Mesenchymal stem cell (in vitro differentiated cells and primary cell): Measurements from ENCODE around the gene AACS.

Experiments
- DNase-seq: peaks from one replicate; pipeline ENCODE4 v3.0.0-alpha.2; 2013
- H2AFZ ChIP-seq: one replicate; pipeline ENCODE4 v1.6.1; 2013; ENCODE audit warnings: low read depth, mild to moderate bottlenecking, control low read depth, inconsistent platforms, low read length, moderate library complexity
- H2AK5ac ChIP-seq: 2 replicates; pipeline ENCODE4 v1.6.1; 2013; ENCODE audit warnings: low read length, moderate library complexity, mild to moderate bottlenecking, inconsistent platforms; ENCODE audit not compliant: severe bottlenecking
- H2BK120ac ChIP-seq: one replicate; pipeline ENCODE4 v1.6.1; 2013; ENCODE audit warnings: low read depth, mild to moderate bottlenecking, inconsistent platforms, low read length, moderate library complexity
- H2BK12ac ChIP-seq, 2 experiments: one replicate each; pipeline ENCODE4 v1.6.1; 2013; ENCODE audit warnings: inconsistent platforms in 2 of 2, low read length in 2 of 2, mild to moderate bottlenecking in 2 of 2, moderate library complexity in 2 of 2, control low read depth in 1 of 2
- H2BK15ac ChIP-seq: one replicate; pipeline ENCODE4 v1.6.1; 2013; ENCODE audit warnings: mild to moderate bottlenecking, low read depth, inconsistent platforms; ENCODE audit not compliant: poor library complexity, severe bottlenecking
- H2BK5ac ChIP-seq: 2 replicates; pipeline ENCODE4 v1.6.1; 2013; ENCODE audit warnings: low read depth, mild to moderate bottlenecking, low read length, control low read depth, inconsistent platforms; ENCODE audit not compliant: poor library complexity, severe bottlenecking
- H3K14ac ChIP-seq, 2 experiments: one replicate each; pipeline ENCODE4 v1.6.1; 2013; ENCODE audit warnings: inconsistent platforms in 2 of 2, low read length in 2 of 2, control low read depth in 1 of 2, mild to moderate bottlenecking in 1 of 2, moderate library complexity in 1 of 2
- H3K18ac ChIP-seq, 2 experiments: one replicate each; pipeline ENCODE4 v1.6.1; 2013; ENCODE audit warnings: inconsistent platforms in 2 of 2, low read length in 2 of 2, control low read depth in 1 of 2, low read depth in 1 of 2, mild to moderate bottlenecking in 1 of 2
- H3K23ac ChIP-seq, 2 experiments: one replicate each; pipeline ENCODE4 v1.6.1; 2013; ENCODE audit warnings: inconsistent platforms in 2 of 2, low read length in 2 of 2, mild to moderate bottlenecking in 2 of 2, moderate library complexity in 2 of 2, control low read depth in 1 of 2
- H3K27ac ChIP-seq: 2 replicates; pipeline ENCODE4 v1.5.1; 2013; ENCODE audit warnings: mild to moderate bottlenecking, moderate library complexity, low read length, control low read depth, inconsistent platforms; ENCODE audit not compliant: poor library complexity, severe bottlenecking
- H3K27me3 ChIP-seq, 2 experiments: 2 replicates each; pipeline versions ENCODE4 v1.6.1 to v1.7.0; 2013; ENCODE audit warnings: low read length in 2 of 2, mild to moderate bottlenecking in 2 of 2, moderate library complexity in 2 of 2, control low read depth in 1 of 2, inconsistent platforms in 1 of 2; ENCODE audit not compliant: control insufficient read depth in 1 of 2, insufficient read depth in 1 of 2
- H3K36me3 ChIP-seq, 2 experiments: 2 replicates each; pipeline versions ENCODE4 v1.6.1 to v1.7.0; 2013; ENCODE audit warnings: low read length in 2 of 2, control low read depth in 1 of 2, inconsistent platforms in 1 of 2, low read depth in 1 of 2, mild to moderate bottlenecking in 1 of 2; ENCODE audit not compliant: insufficient read depth in 2 of 2, control insufficient read depth in 1 of 2
- H3K4ac ChIP-seq, 2 experiments: one replicate each; pipeline ENCODE4 v1.6.1; 2013; ENCODE audit warnings: inconsistent platforms in 2 of 2, low read length in 2 of 2, mild to moderate bottlenecking in 2 of 2, moderate library complexity in 2 of 2, control low read depth in 1 of 2, low read depth in 1 of 2
- H3K4me1 ChIP-seq: 2 replicates; pipeline ENCODE4 v1.6.1; 2013; ENCODE audit warnings: low read depth, low read length, control low read depth; ENCODE audit not compliant: control insufficient read depth, insufficient read depth
- H3K4me2 ChIP-seq: 2 replicates; pipeline ENCODE4 v1.6.1; 2013; ENCODE audit warnings: low read length, mild to moderate bottlenecking, inconsistent platforms; ENCODE audit not compliant: poor library complexity, severe bottlenecking
- H3K4me3 ChIP-seq, 2 experiments: 2 replicates each; pipeline versions ENCODE4 v1.5.1 to v1.7.0; 2013; ENCODE audit warnings: low read length in 2 of 2, mild to moderate bottlenecking in 2 of 2, control low read depth in 1 of 2, low read depth in 1 of 2; ENCODE audit not compliant: insufficient read depth in 1 of 2
- H3K79me1 ChIP-seq: replicated peaks from 2 replicates; pipeline ENCODE4 v1.6.1; 2013; ENCODE audit warnings: mild to moderate bottlenecking, control low read depth, low read length, inconsistent platforms; ENCODE audit not compliant: poor library complexity, severe bottlenecking
- H3K9ac ChIP-seq: 2 replicates; pipeline ENCODE4 v1.7.0; 2013; ENCODE audit warnings: mild to moderate bottlenecking, low read length, moderate library complexity
- H3K9me3 ChIP-seq: 2 replicates; pipeline ENCODE4 v1.7.0; 2013; ENCODE audit warnings: mild to moderate bottlenecking, low read length; ENCODE audit not compliant: control insufficient read depth
- H4K8ac ChIP-seq: one replicate; pipeline ENCODE4 v1.6.1; 2013; ENCODE audit warnings: inconsistent platforms, mild to moderate bottlenecking, low read length, moderate library complexity
- H4K91ac ChIP-seq: one replicate; pipeline ENCODE4 v1.6.1; 2013; ENCODE audit warnings: mild to moderate bottlenecking, low read length, inconsistent platforms
- WGBS: methylation state at CpG from one replicate; pipeline ENCODE4 v1.1.7; 2013; ENCODE audit warnings: mixed read lengths; 5-methylcytosine and 5-hydroxymethylcytosine counted together

Gene AACS

DNA sequence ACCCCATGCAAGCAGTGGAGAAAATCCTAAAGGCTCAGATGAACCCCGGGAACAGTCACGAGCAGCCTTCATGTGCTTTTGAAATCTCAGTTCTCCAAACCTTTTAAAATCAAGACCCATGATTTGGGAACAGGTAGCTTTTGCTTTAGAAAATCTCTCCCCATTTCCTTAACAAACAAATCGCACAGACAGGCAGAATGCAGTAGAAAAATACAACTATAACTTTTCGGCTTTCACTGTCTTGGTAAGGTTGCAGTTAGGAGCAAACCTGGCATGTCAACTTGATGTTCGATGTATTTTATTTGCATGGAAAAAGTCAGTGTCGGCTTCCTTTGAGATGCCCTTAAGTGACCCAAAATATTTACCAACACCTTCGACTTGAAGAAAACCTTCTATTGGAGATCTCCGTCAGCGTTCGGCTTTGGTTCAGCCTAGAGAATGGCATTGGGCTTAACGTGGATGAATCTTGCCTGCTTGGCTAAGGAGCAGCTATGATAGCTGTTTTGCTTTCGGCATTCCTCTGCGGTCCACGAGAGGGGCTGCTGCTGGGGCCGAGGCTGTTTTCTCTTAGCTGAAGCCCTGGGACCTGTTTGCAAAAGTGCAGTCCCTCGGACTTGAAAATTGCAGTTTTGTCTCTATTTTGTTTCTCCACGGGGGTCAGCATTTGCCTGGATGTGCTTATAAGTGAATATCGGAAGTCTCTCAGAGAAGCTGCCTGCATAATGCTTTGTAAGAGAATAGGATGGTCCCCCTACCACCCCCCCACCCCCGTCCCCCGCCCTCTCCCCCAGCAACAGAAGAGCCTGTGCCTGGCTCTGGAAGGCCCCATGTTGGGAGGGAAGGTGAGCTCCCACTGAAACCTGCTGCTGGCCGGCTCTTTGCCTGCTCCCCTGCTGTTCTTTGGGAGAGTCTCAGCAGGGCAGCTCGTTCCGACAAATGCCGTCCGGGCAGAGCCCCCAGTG, 122.8 kb downstream of the AACS start:
- H3K9ac ChIP-seq, result peak overlapping the region; percentile 9
- no peak overlapping the region for H3K4ac ChIP-seq
- peak overlapping the region; percentile 17 to 67 for H3K4me3 ChIP-seq
- no peaks in the 10 kb centered on the region for H3K79me1 ChIP-seq
- under 1% methylated on average over 14 of the region's 25 CpGs for WGBS
- no peak overlapping the region for H2BK120ac ChIP-seq
- peaks cover 57 to 70% of the 10 kb centered on the region in 2 experiments for H3K27me3 ChIP-seq
- no peak overlapping the region for H2AFZ ChIP-seq
- peaks cover 38% of the 10 kb centered on the region for H3K4me1 ChIP-seq
- no peak overlapping the region for H2BK12ac ChIP-seq
- no peak for DNase-seq
- H3K9me3 ChIP-seq, result no peaks in the 10 kb centered on the region
- H4K8ac ChIP-seq, result no peak overlapping the region
- H3K14ac ChIP-seq, result no peak overlapping the region
- H2AK5ac ChIP-seq, result no peak overlapping the region
- H3K36me3 ChIP-seq, result no peaks in the 10 kb centered on the region
- H3K23ac ChIP-seq, result no peak overlapping the region
- H2BK15ac ChIP-seq, result no peak overlapping the region
- H4K91ac ChIP-seq, result no peak overlapping the region
- no peak overlapping the region for H3K27ac ChIP-seq
- H2BK5ac ChIP-seq, result no peak overlapping the region
- H3K4me2 ChIP-seq, result no peak overlapping the region
- H3K18ac ChIP-seq, result no peak overlapping the region

DNA sequence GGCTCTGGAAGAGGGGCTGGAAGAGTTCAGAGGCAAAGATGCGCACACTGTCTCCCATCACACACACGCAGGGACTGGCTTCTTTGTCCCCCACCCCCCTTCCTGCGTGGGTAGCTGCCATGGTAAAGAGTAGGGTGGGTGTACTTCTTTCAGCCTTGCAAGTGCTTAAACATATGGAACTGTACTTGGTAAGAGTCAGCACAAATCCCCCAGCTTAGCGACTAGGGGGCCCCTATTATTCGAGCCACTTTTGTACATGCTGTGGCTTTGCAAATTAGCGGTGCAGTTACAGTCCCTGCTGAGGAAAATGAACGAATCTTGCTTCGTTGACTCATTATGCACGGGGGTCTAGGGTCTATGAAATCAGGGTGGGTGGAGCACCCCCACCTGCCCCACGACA, 123.8 kb downstream of the AACS start:
- Histone ChIP-seq H3K4me2 (no peak overlapping the region), H2BK120ac (no peak overlapping the region), H4K8ac (no peak overlapping the region), H2AFZ (no peak overlapping the region), H3K27me3 (peaks cover 64 to 75% of the 10 kb centered on the region in 2 experiments), H2BK5ac (no peak overlapping the region), H2BK15ac (no peak overlapping the region), H3K14ac (no peak overlapping the region), H3K36me3 (no peaks in the 10 kb centered on the region), H3K9ac (no peak overlapping the region), H3K4me1 (peaks cover 30% of the 10 kb centered on the region), H2AK5ac (no peak overlapping the region), H3K4ac (no peak overlapping the region), H3K9me3 (no peaks in the 10 kb centered on the region), H3K18ac (no peak overlapping the region), H2BK12ac (no peak overlapping the region), H3K79me1 (no peaks in the 10 kb centered on the region), H4K91ac (no peak overlapping the region), H3K4me3 (peak overlapping the region in 1 of 2 experiments; percentile 47), H3K23ac (no peak overlapping the region), H3K27ac (no peak overlapping the region)
- WGBS, result 11% methylated on average over 8 of the region's 10 CpGs
- no peak for DNase-seq

DNA sequence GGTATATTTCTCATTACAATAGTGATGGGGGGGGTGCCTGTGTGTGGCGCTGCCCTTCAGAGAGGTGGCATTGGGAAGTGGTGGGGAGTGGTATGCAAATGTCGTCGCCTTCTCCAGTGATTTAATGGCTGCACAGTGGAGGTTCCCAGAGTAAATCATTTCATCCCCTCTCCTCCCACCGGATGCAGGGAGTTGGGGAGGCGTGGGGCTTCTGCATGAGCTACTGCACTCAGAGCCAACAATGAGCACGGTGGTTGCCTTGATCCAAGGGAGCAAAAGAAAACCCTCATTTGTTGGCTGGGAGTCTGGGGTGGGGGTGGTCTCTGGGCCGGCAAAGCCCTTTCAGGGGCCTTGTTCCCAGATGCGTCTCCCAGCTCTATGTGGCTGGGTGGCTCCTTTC, 124.3 kb downstream of the AACS start:
- Histone ChIP-seq H2AK5ac (no peak overlapping the region), H3K18ac (no peak overlapping the region), H3K27ac (no peak overlapping the region), H3K9me3 (no peaks in the 10 kb centered on the region), H3K9ac (no peak overlapping the region), H3K4me2 (no peak overlapping the region), H3K4ac (no peak overlapping the region), H3K14ac (no peak overlapping the region), H2BK15ac (no peak overlapping the region), H3K4me1 (peaks cover 26% of the 10 kb centered on the region), H2BK120ac (no peak overlapping the region), H3K23ac (no peak overlapping the region), H4K8ac (no peak overlapping the region), H3K4me3 (no peak overlapping the region), H3K79me1 (no peaks in the 10 kb centered on the region), H3K36me3 (no peaks in the 10 kb centered on the region), H2BK5ac (no peak overlapping the region), H2BK12ac (no peak overlapping the region), H3K27me3 (peaks cover 69 to 70% of the 10 kb centered on the region in 2 experiments), H2AFZ (no peak overlapping the region), H4K91ac (no peak overlapping the region)
- DNase-seq, result no peak
- WGBS, result 22% methylated on average over 6 of the region's 8 CpGs

DNA sequence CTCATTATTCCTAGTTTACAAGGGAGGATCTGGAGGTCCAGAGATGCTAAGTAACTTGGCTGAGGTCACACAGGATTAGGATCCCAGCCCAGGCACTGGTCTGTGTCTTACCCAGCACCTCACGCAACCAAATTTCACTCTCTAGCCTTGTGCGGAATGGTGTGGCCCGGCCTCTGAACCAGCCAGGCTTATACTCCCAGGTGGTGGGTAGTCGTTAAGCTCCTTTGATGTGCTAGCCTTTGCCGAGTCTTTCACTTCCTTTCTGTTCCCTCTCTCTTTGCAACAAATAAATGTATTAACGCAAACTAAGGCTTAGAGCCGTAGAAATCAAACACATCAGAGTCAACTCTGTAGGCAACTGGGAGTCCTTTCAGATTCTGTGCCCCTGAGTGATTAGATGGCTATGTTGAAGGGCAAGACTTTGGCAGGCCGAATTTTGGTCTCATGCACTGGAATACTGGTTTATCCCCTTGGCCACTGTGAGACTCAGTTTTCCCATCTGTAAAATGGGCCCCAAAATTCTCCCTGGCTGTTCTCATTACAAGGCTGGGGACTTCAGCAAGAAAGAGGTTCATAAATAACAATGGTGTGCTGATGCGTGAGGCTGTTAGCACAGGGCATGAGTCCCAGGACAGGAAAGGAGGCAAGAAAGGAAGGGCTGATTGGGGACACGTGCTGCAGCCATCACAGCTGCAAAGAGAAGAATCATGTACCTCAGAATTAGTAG, 126.3 kb downstream of the AACS start:
- Histone ChIP-seq H2BK120ac (no peak overlapping the region), H3K14ac (no peak overlapping the region), H3K27me3 (peaks cover 59 to 70% of the 10 kb centered on the region in 2 experiments), H3K4ac (no peak overlapping the region), H3K4me1 (peaks cover 13% of the 10 kb centered on the region), H3K23ac (no peak overlapping the region), H3K27ac (no peak overlapping the region), H3K36me3 (no peaks in the 10 kb centered on the region), H4K8ac (no peak overlapping the region), H3K79me1 (no peaks in the 10 kb centered on the region), H4K91ac (no peak overlapping the region), H3K4me2 (no peak overlapping the region), H2BK12ac (no peak overlapping the region), H3K9ac (no peak overlapping the region), H3K18ac (no peak overlapping the region), H3K9me3 (no peaks in the 10 kb centered on the region), H3K4me3 (no peak overlapping the region), H2BK5ac (no peak overlapping the region), H2AK5ac (no peak overlapping the region), H2AFZ (no peak overlapping the region), H2BK15ac (no peak overlapping the region)
- DNase-seq, result no peak
- WGBS, result 87% methylated on average over 10 of the region's 10 CpGs
